HG02571 (cell line): ENCODE results near the gene KIF26B.

Experiments used
- ATAC-seq: cut with Tn5 transposase; IDR thresholded peaks from one replicate; pipeline ENCODE4 v1.9.1; 2021; ENCODE audit warnings: mild to moderate bottlenecking, moderate library complexity; ENCODE audit not compliant: unreplicated experiment

The KIF26B gene

DNA sequence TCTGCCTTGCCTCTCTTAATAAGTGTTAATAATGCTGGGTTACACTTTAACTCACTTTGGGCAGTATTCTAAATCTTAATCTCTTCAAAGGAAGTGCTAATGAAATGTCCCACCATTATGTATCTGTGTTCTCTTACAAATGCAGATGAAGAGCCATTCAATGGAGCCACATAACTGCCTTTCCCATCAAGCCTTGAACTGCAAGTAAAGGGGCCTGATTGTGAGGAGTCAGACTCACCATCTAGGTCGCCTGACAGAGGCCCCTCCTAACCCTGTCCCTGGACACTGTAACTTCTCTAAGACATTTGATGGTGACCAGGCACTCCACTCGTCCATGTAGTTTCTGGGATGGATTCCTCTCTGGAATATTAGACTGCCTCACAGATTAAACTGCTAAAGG lies 329.4 kb downstream of the KIF26B start:
- ATAC-seq = no peak

DNA sequence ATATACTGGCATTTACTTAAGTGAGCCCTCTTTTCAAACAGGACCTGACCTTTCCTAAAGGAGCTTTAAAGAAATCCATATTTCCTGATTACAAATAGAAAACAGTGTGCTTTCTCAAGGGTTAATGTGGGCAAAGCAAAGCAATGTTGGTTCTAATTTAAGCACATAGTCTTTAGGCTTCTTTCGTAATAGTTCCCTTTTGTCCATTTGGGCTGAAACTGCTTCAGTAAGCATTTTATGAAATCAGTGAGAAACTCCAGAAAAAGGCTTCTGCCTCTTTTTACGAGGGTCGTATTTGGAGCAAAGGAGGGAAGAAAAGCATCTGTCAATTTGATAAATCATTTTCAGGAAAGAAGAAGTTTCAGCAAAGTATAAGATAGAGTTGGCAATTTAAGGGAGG lies 331.2 kb downstream of the KIF26B start:
- no peak for ATAC-seq

DNA sequence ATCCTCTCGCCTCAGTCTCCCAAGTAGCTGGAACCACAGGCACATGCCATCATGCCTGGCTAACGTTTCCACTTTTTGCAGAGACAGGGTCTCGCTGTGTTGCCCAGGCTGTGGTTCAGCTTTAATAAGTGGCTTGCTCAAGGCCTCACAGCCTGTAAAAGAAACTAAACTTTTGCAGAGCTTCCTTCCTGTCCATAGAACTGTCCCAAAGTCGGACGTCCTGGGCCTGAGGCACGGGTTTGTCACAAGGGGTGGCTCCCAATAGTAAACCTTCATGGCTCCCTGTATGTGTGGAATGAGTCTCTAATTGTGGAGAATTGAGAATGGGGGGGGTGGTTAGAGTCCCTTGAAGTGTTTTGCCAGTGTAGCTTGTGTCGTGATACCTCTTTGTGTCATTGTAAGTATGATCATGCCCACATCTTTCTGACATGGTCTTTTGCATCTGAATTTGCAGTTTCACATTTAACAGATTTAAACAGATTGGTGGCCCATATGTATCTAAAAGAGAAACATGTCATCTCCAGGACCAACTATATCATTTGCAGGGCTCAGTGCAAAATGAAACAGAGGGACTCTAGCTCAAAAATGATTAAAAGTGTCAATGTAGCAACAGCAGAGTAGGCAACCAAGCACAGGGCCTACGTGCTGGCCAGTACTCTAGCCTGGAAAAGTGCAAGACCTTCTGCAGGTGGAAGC lies 332.1 kb downstream of the KIF26B start:
- no peak for ATAC-seq

DNA sequence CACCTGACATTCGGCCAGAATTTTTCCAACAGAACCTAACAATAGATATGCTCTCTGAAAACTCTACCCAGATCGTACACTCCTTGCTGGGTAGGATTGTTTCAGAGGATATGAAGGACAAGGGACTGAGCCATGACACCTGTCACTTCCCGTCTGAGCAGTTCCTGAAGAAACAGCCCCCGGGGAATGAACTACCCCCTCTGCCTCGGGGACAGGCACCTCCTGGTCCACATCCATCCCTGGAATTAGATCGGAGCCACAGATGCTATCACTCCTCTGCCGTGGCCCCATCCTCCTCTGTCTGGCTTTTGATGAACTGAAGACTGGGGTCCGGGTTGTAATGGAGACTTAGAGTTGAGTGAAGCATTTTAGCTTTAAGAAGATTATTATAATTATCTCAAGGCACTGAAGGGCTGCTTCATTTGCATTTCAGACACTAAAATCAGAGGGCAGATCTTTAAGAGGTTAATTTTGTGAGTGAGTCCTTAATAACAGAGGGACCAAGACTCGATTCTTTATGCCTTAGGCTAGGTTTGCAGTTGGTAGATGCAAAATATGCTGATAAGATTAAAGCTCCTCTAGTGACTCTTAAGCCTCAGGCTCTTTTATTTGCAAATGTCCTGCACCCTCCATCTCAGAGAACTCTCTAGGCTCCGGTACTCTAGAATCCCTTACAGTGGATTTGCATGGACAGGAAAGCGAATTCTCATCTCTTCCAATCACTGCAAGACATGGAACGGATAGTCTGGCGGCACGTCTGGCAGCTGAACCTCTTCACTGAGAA lies 333.8 kb downstream of the KIF26B start:
- ATAC-seq = no peak

DNA sequence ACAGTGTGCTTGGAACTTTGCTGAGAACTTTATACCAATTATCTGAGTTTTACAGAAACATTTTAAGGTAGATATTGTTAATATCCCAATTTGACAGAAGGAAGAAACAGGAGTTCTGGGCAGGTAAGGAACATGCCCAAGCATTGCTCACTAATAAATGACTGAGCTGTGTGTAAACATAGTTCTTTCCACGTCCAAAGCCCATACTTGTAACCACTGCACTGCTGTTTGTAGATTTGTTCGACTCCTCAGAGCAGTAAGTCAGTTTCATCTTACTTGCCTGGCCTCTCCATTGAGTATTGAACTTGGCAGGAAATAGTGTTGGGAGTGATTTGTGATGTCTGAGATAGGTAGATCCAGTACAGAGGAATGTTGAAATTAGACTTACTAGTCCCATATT lies 335.1 kb downstream of the KIF26B start:
- ATAC-seq = no peak

DNA sequence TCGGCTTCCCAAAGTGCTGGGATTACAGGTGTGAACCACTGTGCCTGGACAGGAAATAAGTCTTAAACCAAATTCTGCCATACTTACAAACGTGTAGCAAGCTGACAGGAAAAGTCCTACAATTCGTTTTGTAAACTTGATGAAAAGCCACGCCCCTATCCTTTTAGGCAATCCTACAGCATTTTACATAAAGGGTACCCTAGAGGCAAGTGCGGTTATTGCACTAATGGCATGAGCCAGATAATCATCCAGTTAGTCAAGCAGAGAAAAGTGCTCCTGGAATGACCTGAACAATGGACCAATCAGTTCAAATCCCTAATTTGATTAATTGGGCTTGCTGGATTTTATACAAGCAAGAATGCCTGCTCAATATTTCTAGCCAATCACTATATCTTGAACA lies 338.2 kb downstream of the KIF26B start:
- ATAC-seq = no peak

DNA sequence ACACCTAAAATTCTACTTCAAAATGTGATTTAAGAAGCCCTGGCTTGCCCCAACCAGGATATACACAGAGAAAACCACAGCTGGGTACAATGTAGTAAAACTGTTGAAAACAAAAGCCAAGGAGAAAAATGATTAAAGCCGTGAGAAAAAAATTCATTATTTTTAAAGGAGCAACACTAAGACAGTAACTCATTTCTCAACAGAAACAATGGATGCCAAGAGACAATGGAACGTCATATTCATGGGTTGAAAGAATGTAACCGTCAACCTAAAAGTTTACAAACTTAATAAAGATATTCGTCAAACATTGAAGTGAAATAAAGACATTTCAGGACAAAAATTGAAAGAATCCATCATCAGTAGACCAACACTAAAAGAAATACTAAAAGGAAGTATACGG lies 340.9 kb downstream of the KIF26B start:
- no peak for ATAC-seq

DNA sequence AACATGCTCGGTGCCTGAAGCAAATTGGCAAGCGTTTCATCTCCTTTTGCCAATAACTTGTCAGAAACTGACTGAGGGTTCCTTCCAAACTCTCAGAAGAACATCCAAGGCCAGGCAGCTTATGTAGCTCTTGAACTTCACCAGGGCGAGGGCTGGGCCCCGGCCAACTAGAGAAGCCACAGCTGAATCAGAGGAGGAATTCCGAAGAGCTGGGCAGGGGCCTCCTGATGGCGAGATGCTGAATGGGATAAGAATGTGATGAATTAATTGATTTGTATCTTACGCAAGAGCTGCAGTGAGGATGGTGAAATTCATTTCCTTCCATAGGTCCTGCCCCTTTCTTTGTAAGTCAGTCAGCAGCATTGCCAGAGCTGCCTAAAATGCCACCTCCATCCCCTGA lies 345.8 kb downstream of the KIF26B start:
- no peak for ATAC-seq

DNA sequence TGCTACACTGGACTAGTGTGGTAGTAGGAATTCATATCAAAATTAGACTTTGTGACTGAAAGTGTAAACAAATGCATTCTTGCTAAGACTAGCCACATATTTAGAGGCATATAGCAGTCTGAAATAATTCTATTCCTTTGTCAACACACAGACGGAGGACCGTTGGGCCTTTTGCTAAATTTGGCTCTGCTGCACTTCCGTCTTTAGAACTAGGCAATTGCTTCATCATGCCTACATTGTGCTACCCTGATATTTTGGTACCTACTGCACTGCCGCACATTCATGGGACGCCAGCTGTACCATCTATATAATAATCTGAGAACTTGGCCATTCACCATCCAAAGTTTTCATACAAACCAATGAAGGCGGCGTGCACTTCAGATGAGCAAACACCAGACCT lies 346.8 kb downstream of the KIF26B start:
- ATAC-seq = no peak

DNA sequence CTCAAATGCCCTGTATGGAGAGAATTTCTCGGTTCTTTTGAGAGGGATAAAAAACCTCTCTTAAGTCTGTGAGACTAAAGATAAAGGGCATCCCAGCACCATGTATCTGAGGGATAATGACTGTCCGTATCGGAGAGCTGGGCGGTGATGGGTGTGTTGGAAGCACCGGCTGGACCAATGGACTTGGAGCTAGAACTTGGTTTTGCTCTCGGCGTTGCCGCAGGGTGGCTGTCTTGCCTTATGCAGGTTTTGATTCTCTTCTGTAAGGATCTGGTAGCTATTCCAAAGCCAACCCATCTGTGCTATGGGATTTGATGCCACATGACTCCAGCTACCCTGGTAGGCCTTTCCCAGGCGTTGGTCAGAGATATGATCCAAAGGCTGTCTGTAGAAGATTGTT lies 348.8 kb downstream of the KIF26B start:
- no peak for ATAC-seq

DNA sequence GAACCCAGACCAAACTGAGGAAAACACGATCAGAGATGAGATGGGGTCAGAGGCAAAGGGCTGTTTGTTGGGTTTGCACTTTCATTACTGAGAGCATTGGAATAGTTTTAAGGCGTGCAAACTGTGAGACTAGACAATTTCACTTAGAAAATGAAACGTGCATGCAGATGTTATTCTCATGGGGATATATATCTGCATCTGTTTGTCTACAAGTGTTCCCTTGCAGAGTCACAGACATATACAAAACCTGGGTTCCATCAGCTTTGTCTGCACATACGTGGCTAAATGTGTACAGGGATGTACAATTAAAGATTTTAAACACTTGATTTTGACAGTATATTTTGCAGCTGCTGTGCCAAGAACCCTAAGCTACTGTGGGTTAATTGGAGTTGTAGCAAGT lies 355.4 kb downstream of the KIF26B start:
- ATAC-seq = no peak

DNA sequence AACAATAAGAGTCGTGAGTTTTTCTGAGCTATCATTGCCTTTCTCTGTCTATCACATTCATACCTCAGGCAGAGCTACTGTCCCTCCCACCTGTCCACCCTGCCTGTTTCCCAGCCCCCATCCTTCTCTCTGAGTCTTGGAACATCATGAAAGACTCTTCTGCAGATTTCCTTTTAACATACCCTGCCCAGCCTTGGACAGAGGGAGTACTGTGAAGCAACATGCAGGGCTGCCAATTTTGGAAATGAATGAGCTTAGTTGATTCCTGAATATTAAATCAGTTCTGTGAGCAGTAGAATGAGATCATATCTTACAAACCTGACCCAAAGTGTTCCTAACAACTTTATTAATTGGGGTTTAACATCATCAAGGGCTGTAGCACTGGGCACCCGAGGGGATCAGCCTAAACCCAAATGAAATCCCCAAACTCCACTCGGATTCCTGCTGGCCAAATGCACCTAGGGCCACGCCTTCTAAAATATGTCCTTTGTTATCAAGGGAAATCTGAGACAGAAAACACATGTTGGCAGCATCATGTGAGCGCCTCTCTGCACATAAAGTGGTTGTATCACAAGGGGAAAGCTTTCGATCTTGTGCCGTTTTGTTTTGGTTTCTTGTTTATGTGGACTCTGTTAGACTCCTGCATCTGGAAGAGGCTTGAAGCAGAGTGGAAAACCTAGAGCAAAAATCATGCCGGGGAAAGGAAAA lies 357.6 kb downstream of the KIF26B start:
- no peak for ATAC-seq

DNA sequence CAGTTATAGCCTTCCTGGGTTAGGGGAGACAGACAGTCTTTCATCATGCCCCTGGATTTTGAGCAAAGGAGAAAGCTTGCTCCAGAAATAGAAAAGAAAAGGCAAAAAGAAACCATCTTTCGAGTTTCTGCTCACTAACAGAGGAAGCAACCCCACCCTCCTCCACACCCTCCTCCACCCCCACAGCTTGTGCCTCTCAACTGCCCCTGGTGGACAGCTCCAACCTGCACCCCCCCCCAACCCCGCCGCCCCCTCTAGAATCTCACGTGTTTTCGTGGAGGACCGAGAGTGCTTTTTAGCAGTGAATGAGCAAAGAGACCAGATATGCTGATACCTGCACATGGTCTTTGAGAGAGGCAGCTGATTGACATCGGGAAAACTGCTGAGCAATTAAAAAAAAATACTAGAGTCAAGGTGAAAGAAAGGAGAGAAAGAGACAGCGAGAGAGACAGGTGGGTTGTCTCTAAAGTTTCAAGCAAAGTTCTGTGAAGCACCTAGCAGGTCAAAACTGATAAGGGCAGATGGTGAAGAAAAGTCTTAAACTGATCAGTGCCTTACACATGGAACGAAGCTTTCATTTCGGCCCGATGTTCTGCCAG lies 358.3 kb downstream of the KIF26B start:
- no peak for ATAC-seq

DNA sequence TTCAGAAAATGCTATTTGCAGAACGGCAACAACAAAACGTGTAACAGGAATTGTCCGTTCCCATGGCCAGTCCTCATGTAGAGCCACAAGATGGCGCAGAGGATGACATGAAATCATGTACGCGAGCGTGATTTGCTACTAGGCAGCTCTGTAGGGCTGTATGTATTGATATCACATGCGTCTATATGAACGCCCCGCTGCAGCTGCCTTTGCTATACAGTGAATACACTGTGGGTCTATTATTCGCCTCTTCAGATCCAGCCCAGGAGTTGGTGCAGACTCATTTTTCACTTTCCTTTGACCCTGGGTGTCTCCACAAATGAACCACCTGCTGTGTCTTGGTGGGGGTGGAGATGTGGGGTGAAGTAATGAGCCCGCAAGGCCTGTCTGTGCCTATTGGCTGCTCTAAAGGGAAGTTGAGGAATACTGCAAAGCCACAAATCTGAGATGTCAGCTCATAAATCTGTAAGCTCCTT lies 361.5 kb downstream of the KIF26B start:
- ATAC-seq = no peak

DNA sequence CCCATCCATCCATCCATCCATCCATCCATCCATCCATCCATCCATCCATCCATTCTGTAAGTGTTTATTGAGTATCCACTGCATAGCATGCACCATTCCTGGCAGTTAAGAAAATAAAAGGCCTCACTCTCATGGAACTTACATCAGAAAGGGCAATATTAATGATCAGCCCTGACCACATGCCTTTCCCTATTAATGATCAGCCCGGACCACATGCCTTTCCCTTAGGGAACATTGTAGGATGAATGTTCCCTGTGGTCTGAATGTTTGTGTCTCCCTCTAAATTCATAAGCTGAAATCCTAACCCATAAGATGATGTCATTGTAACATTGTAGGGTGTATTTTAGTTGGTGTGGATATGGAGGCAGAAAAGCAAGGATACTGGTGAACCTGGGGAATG lies 365.8 kb downstream of the KIF26B start:
- no peak for ATAC-seq

DNA sequence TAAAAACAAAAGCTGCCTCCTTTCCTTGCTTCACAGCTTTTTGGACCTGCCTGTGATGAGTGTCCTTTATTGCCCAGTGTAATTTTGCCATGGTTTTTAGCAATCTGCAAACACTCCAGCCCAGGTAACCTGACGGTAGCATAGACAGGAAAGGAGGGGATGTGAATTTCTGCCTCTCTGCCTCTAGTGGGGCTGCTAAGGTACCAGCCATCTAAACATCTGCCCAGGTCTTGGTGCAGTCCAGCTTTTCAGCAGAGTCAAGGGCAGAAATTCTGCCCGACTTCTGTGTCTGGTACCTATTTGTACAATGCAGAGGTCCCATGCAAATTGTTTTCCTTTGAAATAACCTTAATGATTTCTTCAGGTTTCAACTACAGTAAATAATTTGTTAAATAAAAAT lies 371.4 kb downstream of the KIF26B start:
- no peak for ATAC-seq

DNA sequence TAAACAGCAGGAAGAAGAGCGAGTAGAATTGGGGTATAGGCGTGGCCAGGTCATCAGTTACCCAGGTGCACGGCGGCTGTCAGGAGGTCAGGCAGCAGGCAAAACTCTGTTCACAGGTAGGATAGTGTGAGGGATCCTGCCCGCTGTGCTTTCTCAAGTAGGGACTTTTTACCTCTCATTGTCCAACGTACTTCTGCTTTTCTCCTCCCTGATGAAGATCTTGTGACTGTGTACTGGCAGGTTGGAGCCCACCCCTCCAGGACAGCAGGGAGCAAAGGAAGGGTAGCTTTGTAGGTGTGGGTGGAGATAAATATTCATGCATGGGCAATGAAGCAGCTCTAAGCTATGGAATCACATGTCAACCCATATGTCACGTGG lies 373.5 kb downstream of the KIF26B start:
- no peak for ATAC-seq

DNA sequence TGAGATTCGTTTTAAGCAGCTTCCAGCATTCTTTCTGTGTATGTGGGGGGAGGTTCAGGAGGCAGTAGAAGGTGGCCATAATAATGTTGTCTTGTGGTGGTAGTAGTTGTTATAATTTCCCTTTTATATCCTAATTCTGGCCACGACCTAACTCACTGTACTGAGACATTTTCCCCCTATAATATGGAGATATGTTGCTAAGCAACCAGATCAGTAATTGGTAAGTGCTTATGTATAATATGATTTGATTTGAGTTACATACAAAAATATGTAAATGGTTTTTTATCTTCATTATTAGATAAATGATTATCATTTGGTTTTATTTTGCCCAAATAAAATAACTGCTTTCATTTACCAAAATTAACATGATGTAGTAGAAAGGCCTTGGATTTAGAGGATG lies 376.2 kb downstream of the KIF26B start:
- ATAC-seq = no peak

DNA sequence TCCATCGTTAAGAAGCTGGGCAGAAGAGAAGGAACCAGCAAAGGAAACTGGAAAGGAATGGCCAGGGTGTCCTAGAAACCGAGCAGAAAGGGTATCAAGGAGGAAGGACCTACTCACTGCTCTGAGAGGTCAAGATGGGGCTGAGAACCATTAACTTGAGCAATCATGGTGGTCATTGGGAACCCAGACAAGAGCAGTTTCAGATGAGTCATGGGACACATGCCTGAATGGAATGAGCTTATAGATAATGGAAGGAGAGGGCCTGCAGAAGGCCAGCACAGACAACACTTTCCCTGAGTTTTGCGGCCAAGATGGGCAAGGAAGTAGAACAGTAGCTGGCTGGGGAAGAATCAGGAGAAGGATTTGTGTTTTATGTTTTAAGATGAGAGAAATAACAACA lies 383.2 kb downstream of the KIF26B start:
- ATAC-seq = no peak

DNA sequence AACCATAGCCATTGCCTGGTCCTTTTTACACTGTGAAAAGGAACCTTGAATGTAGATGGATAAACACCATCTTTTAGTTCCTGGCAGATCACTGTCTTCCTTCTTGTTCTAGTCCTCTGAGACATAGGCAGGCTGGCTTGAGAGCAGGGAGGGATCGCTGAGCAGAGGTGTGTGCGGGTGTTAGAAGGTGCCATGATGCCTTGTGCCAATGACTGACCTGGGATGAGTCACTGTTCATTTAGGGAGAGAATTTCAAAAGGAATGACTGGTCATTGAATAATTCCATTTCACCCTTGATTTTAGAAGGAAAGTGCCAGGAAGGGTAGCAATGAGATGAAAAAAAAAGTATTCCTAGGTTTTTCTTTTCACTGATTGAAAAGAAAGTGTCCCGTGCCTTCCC lies 383.9 kb downstream of the KIF26B start:
- no peak for ATAC-seq

DNA sequence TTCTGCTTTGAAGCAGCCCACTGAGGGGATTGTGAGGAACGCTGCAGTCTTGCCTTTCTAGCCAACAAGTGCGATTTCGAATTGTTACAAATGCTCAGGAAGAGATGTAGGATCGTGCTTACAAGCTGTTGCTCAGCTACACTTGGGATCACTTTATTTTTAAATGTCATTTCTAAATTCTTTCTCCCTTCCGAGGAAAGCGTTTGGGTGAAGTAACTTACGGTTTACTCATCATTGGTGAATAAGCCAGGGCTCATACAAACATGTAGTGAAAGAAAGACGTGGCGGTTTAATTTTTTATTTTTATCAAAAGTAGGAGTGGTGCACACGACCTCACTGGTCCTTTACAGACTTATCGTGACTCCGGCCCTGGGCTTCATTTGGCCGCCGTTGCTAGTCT lies 386.6 kb downstream of the KIF26B start:
- ATAC-seq = no peak

DNA sequence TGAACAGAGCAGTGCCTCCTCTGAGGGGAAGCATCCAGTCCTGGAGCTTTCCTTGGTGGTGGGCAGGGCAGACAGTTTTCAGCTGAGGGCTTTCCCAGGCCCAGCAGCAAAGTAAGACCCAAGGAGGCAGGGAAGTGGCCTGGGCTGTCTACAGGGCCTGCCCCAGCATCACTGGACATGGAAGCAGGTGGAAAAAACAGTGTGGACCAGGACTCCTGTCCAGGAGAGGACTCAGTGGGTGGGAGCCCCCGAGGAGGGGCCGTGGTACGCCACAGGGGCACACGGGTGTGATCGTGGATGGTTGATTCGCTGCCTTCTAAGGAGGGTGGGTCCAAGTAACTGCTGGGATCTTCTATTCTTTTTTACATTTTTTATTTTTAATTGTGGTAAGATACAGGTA lies 387.6 kb downstream of the KIF26B start:
- ATAC-seq = no peak
